KMS-11 (cell line): Measurements from ENCODE around the gene MED31.
"Not testable (repeated sequence)": the region's sequence is repeated elsewhere in the genome, so short reads cannot be mapped to it uniquely, and the experiment has no call there.

ENCODE experiments used
- H2AFZ ChIP-seq: fragments of 200-600 bp; sonication (generic); 2 replicates; pipeline ENCODE4 v1.6.1; 2016; ENCODE audit warnings: antibody characterized with exemption, mixed run types, low read depth
- H3K27ac ChIP-seq: fragments of 200-600 bp; sonication (generic); 2 replicates; pipeline ENCODE4 v1.6.1; 2016; ENCODE audit warnings: mild to moderate bottlenecking, mixed run types
- H3K27me3 ChIP-seq: fragments of 200-600 bp; sonication (generic); 2 replicates; pipeline ENCODE4 v1.6.1; 2017; ENCODE audit warnings: mild to moderate bottlenecking, low read depth, mixed run types, moderate library complexity; ENCODE audit not compliant: insufficient read depth
- H3K36me3 ChIP-seq: fragments of 200-600 bp; sonication (generic); 2 replicates; pipeline ENCODE4 v1.6.1; 2017; ENCODE audit warnings: mild to moderate bottlenecking, mixed run types; ENCODE audit not compliant: insufficient read depth
- H3K4me1 ChIP-seq: fragments of 200-600 bp; sonication (generic); 2 replicates; pipeline ENCODE4 v1.6.1; 2016; ENCODE audit warnings: mild to moderate bottlenecking, low read depth, mixed run types; ENCODE audit not compliant: poor library complexity, severe bottlenecking
- H3K4me2 ChIP-seq: fragments of 200-600 bp; sonication (generic); 2 replicates; pipeline ENCODE4 v1.7.0; 2016; ENCODE audit warnings: mild to moderate bottlenecking, mixed run types
- H3K4me3 ChIP-seq: fragments of 200-600 bp; sonication (generic); IDR thresholded peaks from 2 replicates; pipeline ENCODE4 v1.6.1; 2017; ENCODE audit warnings: low read depth, low read length, mixed read lengths; ENCODE audit not compliant: insufficient read depth
- H3K79me2 ChIP-seq: fragments of 200-600 bp; sonication (generic); 2 replicates; pipeline ENCODE4 v1.6.1; 2016; ENCODE audit warnings: low read depth, mixed run types; ENCODE audit not compliant: insufficient read depth
- H3K9ac ChIP-seq: fragments of 200-600 bp; sonication (generic); 2 replicates; pipeline ENCODE4 v1.6.1; 2016; ENCODE audit warnings: mild to moderate bottlenecking, mixed run types
- H4K20me1 ChIP-seq: fragments of 200-600 bp; sonication (generic); 2 replicates; pipeline ENCODE4 v1.6.1; 2016; ENCODE audit warnings: mild to moderate bottlenecking, mixed run types; ENCODE audit not compliant: insufficient read depth
- CTCF ChIP-seq: fragments of 200-600 bp; sonication (generic); conservative IDR thresholded peaks from 2 replicates; pipeline ENCODE4 v1.6.1; 2017; ENCODE audit warnings: low read depth, mild to moderate bottlenecking, antibody characterized with exemption, low read length, moderate library complexity, mixed read lengths

The MED31 gene

DNA sequence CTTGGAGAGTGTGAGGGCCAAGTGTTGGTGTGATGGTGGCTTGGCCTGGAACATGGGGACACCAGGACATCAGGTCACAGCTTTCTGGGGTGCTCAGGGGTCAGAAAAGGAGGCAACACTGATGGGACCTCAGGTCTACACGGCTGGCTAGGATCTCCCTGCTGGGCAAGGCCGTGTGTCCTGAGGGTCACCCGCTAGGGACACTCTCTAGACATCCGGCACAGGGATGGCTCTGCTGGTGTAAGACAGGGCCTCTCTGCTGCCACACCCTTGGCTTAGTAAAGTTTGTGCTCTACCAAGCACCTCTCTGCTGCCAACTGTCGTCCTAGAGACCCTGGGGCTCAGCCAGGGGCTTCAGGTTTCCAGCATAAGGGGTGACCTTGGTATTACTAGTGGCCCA lies 45.5 kb upstream of the MED31 start:
- no peaks in the 10 kb centered on the region for H3K27me3 ChIP-seq
- no peak overlapping the region for H3K4me3 ChIP-seq
- no peaks in the 10 kb centered on the region for H3K36me3 ChIP-seq
- H2AFZ ChIP-seq, result no peak overlapping the region
- TF ChIP-seq CTCF, result no peak
- no peaks in the 10 kb centered on the region for H4K20me1 ChIP-seq
- H3K27ac ChIP-seq, result no peak overlapping the region
- H3K4me2 ChIP-seq, result no peak overlapping the region
- H3K9ac ChIP-seq, result no peak overlapping the region
- no peaks in the 10 kb centered on the region for H3K4me1 ChIP-seq
- no peaks in the 10 kb centered on the region for H3K79me2 ChIP-seq

DNA sequence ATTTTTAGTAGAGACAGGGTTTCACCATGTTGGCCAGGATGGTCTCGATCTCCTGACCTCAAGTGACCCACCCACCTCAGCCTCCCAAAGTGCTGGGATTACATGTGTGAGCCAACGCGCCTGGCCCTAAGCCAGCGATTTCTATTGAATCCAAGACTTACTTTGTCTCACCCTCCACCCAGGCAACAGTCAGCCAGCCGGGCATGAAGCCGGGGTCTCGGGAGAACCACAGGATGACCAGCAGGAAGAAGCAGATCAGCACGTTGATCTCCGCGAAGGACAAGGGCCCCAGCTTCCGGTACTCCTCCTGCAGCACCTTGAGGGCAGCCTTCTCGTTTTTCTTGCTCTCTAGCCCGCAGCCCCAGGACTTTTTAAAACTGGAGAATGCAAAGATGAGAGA lies 44.2 kb upstream of the MED31 start:
- no peaks in the 10 kb centered on the region for H4K20me1 ChIP-seq
- no peak overlapping the region for H3K4me3 ChIP-seq
- H3K4me2 ChIP-seq, result no peak overlapping the region
- no peak overlapping the region for H2AFZ ChIP-seq
- no peak overlapping the region for H3K9ac ChIP-seq
- no peaks in the 10 kb centered on the region for H3K27me3 ChIP-seq
- no peaks in the 10 kb centered on the region for H3K79me2 ChIP-seq
- no peaks in the 10 kb centered on the region for H3K36me3 ChIP-seq
- no peaks in the 10 kb centered on the region for H3K4me1 ChIP-seq
- TF ChIP-seq CTCF, result no peak
- no peak overlapping the region for H3K27ac ChIP-seq

DNA sequence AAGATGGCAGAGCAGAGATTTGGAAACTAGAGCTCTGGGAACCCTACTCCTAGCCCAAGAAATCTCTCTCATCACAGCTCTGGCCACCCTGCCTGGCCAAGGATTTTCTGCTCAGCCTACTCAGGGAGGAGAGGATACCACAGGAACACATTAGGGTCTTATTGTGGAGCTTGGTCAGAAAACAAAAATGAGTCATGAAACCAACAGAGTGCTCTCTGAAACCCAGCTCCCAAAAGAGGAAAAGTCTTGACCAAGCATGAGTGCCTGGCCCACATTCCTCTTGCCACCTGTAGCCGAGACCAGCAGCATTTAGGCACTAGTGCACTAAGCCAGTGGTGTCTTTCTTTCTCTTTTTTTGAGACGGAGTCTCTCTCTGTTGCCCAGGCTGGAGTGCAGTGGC lies 43.6 kb upstream of the MED31 start:
- no peaks in the 10 kb centered on the region for H3K4me1 ChIP-seq
- no peak for TF ChIP-seq CTCF
- no peak overlapping the region for H2AFZ ChIP-seq
- H3K36me3 ChIP-seq, result no peaks in the 10 kb centered on the region
- H4K20me1 ChIP-seq, result no peaks in the 10 kb centered on the region
- H3K27ac ChIP-seq, result no peak overlapping the region
- no peak overlapping the region for H3K9ac ChIP-seq
- no peaks in the 10 kb centered on the region for H3K79me2 ChIP-seq
- no peaks in the 10 kb centered on the region for H3K27me3 ChIP-seq
- no peak overlapping the region for H3K4me2 ChIP-seq
- H3K4me3 ChIP-seq, result no peak overlapping the region

- not testable (repeated sequence) for H4K20me1 ChIP-seq, H3K4me2 ChIP-seq, H3K9ac ChIP-seq, H3K4me3 ChIP-seq, H3K79me2 ChIP-seq, H3K4me1 ChIP-seq, H3K27me3 ChIP-seq, H3K36me3 ChIP-seq, H3K27ac ChIP-seq, H2AFZ ChIP-seq
Measured at GRCh38 chr17:6691958-6692357, 40.6 kb upstream of the MED31 start.

DNA sequence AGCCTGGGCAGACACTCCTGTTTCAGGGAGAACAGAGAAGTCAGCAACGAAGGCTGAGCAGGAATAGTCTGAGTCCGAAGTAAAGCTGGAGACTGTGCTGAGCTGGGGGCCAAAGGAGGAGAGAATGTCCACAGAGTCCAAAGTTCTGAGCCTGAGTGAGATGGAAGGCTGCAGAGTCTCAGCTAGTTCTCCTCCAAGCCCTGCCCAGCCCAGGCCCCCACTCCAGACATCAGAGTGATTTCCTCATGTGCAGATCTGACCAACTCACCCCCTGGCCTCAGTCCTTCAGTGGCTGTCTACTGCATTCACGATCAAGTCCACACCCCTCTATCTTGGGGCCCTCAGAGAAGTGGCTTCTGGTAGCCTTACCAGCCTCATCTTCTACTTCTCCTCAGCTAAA lies 40.1 kb upstream of the MED31 start:
- Histone ChIP-seq H3K4me1 (no peaks in the 10 kb centered on the region), H3K4me3 (no peak overlapping the region), H3K27ac (no peak overlapping the region), H3K36me3 (no peaks in the 10 kb centered on the region), H3K79me2 (no peaks in the 10 kb centered on the region), H3K27me3 (no peaks in the 10 kb centered on the region), H2AFZ (no peak overlapping the region), H4K20me1 (no peaks in the 10 kb centered on the region), H3K9ac (no peak overlapping the region), H3K4me2 (no peak overlapping the region)
- no peak for TF ChIP-seq CTCF
